HFF-Myc (cell line): ENCODE measurements around the gene VDR.

Experiments
- DNase-seq: peaks from one replicate; pipeline ENCODE4 v3.0.0-alpha.2; 2011; ENCODE audit warnings: low read depth; ENCODE audit errors: extremely low read depth
- H3K4me3 ChIP-seq: replicated peaks from 2 replicates; pipeline ENCODE4 v1.5.1; 2011; ENCODE audit warnings: low read depth, mild to moderate bottlenecking, control low read depth, low read length
- TF ChIP-seq, protein P1 (sequence below): IDR thresholded peaks from 2 replicates; pipeline ENCODE4 v1.5.1; 2012; ENCODE audit warnings: mild to moderate bottlenecking, low read depth, low read length, control low read depth; ENCODE audit errors: missing control alignments

The VDR gene

DNA sequence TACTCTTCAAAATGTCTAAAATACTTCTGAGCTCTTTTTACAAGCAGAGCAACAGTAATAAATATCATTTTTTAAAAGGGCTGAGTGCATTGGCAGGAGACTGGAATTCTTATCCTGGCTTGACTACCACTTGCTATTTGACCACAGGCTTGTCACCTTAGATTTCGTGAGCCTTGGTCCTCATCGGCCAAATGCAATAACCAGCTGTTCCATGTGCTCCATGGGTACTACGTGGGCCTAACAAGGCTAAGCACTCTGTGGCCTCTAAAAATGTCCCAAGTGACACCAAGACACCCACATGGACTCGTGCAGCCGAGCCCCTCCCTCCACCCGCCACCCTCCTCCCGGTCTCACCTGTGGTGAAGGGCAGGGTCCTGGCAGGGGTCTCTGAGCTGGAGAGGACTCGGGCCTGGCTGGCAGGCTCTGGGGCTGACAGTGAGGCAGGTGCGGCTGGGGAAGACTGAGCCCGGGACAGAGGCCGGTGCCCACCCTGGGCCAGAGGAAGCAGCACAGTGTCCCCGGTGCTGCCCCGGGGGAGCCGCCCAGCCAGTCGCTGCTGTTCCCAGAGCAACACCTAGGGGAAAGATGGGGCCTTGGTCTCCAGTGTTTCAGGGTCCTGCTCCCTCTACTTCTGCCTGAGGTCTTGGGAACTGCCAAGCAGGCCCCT is 111.6 kb downstream of the VDR start:
- TF ChIP-seq, protein P1, sequence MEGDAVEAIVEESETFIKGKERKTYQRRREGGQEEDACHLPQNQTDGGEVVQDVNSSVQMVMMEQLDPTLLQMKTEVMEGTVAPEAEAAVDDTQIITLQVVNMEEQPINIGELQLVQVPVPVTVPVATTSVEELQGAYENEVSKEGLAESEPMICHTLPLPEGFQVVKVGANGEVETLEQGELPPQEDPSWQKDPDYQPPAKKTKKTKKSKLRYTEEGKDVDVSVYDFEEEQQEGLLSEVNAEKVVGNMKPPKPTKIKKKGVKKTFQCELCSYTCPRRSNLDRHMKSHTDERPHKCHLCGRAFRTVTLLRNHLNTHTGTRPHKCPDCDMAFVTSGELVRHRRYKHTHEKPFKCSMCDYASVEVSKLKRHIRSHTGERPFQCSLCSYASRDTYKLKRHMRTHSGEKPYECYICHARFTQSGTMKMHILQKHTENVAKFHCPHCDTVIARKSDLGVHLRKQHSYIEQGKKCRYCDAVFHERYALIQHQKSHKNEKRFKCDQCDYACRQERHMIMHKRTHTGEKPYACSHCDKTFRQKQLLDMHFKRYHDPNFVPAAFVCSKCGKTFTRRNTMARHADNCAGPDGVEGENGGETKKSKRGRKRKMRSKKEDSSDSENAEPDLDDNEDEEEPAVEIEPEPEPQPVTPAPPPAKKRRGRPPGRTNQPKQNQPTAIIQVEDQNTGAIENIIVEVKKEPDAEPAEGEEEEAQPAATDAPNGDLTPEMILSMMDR: no peak

DNA sequence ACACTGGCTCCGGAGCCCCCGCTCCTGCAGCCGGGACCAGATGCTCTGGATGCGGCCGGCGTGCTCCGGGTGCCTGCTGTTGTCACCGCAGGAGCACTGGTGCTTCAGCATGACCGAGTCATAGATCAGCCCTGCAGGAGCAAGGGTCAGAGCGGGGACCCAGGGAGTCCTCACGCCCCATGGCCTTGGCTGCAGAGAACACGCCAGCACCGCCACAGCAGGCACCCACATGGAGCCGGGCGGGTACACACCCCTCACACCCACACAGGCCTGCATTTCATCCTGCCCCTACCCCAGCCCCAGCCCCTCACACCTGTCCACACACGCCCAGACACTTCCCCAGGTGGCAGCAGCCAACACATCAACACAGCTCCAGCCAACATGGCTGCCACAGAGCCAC is 112.9 kb downstream of the VDR start:
- TF ChIP-seq, protein P1: no peak
- DNase-seq: no peak

More for the DNA sequence above, 111.6 kb downstream of the VDR start:
- H3K4me3 ChIP-seq: no peak overlapping the region
- no peak for DNase-seq

More for the DNA sequence above, 112.9 kb downstream of the VDR start:
- H3K4me3 ChIP-seq: no peak overlapping the region
